SK-N-SH treated with all-trans-retinoic acid at 6 μM for 48 hours (cell line): ENCODE results near the gene C22orf42.
"Not testable (repeated sequence)": the region's sequence is repeated elsewhere in the genome, so short reads cannot be mapped to it uniquely, and the experiment has no call there.

Experiments
- ARNTL ChIP-seq: fragments of 450-650 bp; formaldehyde crosslinking; IDR thresholded peaks from 2 replicates; pipeline ENCODE4 v1.5.0; 2020; ENCODE audit warnings: low read depth, mild to moderate bottlenecking, moderate library complexity, borderline replicate concordance
- TF ChIP-seq, protein P1 (sequence below): fragments of 250-450 bp; sonication (Bioruptor Pico); IDR thresholded peaks from 2 replicates; pipeline ENCODE4 v1.5.0; 2020; ENCODE audit warnings: mild to moderate bottlenecking, moderate library complexity

DNA sequence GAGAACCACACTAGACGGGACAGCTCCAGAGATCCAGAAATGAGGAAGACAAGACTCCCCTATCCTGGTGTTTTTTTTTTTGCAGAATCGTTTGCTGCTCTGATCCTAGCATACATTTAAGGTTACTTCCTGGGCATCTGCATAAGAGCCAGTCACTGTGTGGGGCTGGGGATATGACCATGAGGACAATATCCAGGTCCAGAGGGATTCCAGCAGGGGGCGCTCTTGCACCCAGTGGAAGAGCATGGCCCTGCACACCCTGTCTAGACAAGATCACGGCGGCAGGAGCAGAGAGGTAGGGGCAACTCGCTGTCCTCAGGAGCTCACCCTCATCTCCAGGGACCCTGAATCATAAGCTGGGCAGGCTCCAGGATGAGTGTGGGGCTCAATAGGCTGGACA, 18.4 kb downstream of the C22orf42 start:
- TF ChIP-seq ARNTL: not testable (repeated sequence)
- TF ChIP-seq, protein P1, sequence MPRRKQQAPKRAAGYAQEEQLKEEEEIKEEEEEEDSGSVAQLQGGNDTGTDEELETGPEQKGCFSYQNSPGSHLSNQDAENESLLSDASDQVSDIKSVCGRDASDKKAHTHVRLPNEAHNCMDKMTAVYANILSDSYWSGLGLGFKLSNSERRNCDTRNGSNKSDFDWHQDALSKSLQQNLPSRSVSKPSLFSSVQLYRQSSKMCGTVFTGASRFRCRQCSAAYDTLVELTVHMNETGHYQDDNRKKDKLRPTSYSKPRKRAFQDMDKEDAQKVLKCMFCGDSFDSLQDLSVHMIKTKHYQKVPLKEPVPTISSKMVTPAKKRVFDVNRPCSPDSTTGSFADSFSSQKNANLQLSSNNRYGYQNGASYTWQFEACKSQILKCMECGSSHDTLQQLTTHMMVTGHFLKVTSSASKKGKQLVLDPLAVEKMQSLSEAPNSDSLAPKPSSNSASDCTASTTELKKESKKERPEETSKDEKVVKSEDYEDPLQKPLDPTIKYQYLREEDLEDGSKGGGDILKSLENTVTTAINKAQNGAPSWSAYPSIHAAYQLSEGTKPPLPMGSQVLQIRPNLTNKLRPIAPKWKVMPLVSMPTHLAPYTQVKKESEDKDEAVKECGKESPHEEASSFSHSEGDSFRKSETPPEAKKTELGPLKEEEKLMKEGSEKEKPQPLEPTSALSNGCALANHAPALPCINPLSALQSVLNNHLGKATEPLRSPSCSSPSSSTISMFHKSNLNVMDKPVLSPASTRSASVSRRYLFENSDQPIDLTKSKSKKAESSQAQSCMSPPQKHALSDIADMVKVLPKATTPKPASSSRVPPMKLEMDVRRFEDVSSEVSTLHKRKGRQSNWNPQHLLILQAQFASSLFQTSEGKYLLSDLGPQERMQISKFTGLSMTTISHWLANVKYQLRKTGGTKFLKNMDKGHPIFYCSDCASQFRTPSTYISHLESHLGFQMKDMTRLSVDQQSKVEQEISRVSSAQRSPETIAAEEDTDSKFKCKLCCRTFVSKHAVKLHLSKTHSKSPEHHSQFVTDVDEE (CRISPR knock-in tag): not testable (repeated sequence)
